Measurements from ENCODE around the gene SGSM2. TPM values are rescaled to one million over a fixed set of nuclear protein-coding genes. Genes with fewer than 3 reads are reported as not detected.

SGSM2 gene
- total RNA-seq, 4 donors from 2014 or later: 48.2 to 117 (median 90.4) TPM

DNA sequence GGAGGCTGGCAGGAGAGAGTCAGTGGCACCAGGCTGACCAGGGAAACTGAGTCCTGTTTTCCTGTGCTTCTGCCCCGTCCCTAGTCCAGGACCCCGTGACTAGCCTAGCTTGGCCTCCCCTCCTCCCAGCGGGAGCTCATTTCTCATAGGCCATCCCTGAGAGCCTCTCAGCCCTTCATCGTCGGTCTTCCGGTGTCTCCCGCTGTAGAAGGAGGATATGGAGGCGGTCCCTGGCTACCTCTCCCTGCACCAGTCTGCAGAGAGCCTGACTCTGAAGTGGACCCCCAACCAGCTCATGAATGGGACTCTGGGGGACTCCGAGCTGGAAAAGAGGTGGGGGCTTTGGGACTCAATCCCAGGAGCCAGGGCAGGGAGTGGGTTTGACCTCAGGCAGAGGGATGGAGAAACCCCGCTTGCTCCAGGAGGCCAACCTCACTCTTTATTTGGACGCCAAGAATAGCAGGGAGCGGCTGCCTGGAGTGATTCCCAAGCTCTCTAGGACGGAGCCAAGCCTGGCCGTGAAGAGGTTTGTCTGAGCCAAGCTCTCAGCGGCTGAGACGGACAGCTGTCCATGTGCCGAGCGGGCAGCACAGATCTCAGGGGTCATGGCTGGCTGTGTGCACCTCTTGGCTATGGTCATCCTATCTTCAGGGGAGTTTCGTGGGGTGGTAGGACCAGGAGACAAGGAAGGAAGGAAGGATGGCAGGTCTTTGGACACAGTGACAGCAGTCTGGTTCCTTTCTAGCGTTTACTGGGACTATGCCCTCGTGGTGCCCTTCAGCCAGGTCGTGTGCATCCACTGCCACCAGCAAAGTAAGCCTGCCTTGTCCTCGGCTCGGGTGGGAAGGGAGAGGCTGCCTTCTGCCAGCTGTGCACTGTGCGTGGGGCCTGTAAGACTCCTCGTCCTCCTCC, 26.8 kb downstream of the SGSM2 start:
- peaks cover 15% of the 10 kb centered on the region for H3K4me1 ChIP-seq
- TF ChIP-seq POLR2AphosphoS5 (IDR thresholded peaks at IDR 0.05) (no peak), EP300 (IDR thresholded peaks at IDR 0.05) (no peak), POLR2A (IDR thresholded peaks at IDR 0.05) (no peak)
- TF ChIP-seq, protein P1, sequence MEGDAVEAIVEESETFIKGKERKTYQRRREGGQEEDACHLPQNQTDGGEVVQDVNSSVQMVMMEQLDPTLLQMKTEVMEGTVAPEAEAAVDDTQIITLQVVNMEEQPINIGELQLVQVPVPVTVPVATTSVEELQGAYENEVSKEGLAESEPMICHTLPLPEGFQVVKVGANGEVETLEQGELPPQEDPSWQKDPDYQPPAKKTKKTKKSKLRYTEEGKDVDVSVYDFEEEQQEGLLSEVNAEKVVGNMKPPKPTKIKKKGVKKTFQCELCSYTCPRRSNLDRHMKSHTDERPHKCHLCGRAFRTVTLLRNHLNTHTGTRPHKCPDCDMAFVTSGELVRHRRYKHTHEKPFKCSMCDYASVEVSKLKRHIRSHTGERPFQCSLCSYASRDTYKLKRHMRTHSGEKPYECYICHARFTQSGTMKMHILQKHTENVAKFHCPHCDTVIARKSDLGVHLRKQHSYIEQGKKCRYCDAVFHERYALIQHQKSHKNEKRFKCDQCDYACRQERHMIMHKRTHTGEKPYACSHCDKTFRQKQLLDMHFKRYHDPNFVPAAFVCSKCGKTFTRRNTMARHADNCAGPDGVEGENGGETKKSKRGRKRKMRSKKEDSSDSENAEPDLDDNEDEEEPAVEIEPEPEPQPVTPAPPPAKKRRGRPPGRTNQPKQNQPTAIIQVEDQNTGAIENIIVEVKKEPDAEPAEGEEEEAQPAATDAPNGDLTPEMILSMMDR (IDR thresholded peaks at IDR 0.05): no peak
- no peaks in the 10 kb centered on the region for H3K27me3 ChIP-seq
- 49% methylated on average over 15 of the region's 26 CpGs for WGBS
- H3K36me3 ChIP-seq: peaks cover 28% of the 10 kb centered on the region
- no peaks in the 10 kb centered on the region for H3K9me3 ChIP-seq
- H3K27ac ChIP-seq: no peak overlapping the region
- no peak overlapping the region for H3K4me3 ChIP-seq
- no peak for DNase-seq (ENCODE audit: low spot score in 2 of 2)

DNA sequence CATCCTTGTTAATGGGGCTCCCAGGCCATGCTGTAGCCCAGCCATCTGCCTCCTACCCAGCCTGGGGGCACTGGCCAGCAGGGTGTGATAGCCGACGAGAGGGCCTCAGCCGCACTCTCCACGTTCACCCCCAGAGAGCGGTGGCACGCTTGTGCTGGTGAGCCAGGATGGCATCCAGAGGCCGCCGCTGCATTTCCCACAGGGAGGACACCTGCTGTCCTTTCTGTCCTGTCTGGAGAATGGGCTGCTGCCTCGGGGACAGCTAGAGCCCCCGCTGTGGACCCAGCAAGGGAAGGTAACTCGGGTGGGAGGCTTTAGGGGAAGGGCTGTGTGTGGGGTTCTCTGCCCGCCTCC, 27.4 kb downstream of the SGSM2 start:
- Histone ChIP-seq H3K27ac (no peak overlapping the region), H3K4me3 (no peak overlapping the region), H3K4me1 (peaks cover 18% of the 10 kb centered on the region), H3K9me3 (no peaks in the 10 kb centered on the region), H3K36me3 (peaks cover 28% of the 10 kb centered on the region), H3K27me3 (no peaks in the 10 kb centered on the region)
- TF ChIP-seq POLR2A (IDR thresholded peaks at IDR 0.05): no peak
- no peak for TF ChIP-seq POLR2AphosphoS5 (IDR thresholded peaks at IDR 0.05)
- TF ChIP-seq, protein P1 (IDR thresholded peaks at IDR 0.05): no peak
- TF ChIP-seq EP300 (IDR thresholded peaks at IDR 0.05): no peak
- no peak for DNase-seq (ENCODE audit: low spot score in 2 of 2)
- no CpG with 5 or more reads among the region's 12 CpGs for WGBS

DNA sequence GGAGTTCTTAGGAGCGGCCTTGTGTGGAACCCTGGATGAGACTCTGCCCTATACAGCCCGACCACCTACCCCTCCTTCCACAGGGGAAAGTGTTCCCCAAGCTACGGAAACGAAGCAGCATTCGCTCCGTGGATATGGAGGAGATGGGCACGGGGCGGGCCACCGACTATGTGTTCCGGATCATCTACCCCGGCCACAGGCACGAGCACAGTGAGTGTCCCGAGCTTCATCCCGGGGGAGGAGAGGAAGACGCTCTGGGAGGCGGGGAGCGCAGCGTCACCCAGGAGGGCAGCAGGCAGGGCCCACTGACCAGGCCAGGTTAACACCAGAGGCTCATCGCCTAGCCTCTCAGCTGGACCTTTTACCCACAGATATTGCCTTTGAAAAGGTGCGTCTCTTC, 27.8 kb downstream of the SGSM2 start:
- Histone ChIP-seq H3K27ac (no peak overlapping the region), H3K36me3 (peaks cover 28% of the 10 kb centered on the region), H3K4me1 (peaks cover 20% of the 10 kb centered on the region), H3K9me3 (no peaks in the 10 kb centered on the region), H3K27me3 (no peaks in the 10 kb centered on the region), H3K4me3 (no peak overlapping the region)
- no peak for TF ChIP-seq POLR2AphosphoS5 (IDR thresholded peaks at IDR 0.05)
- TF ChIP-seq POLR2A (IDR thresholded peaks at IDR 0.05): no peak
- TF ChIP-seq, protein P1 (IDR thresholded peaks at IDR 0.05): no peak
- no peak for TF ChIP-seq EP300 (IDR thresholded peaks at IDR 0.05)
- DNase-seq (ENCODE audit: low spot score in 2 of 2): no peak
- whole genome bisulfite sequencing: 96% methylated on average over 16 of the region's 20 CpGs

DNA sequence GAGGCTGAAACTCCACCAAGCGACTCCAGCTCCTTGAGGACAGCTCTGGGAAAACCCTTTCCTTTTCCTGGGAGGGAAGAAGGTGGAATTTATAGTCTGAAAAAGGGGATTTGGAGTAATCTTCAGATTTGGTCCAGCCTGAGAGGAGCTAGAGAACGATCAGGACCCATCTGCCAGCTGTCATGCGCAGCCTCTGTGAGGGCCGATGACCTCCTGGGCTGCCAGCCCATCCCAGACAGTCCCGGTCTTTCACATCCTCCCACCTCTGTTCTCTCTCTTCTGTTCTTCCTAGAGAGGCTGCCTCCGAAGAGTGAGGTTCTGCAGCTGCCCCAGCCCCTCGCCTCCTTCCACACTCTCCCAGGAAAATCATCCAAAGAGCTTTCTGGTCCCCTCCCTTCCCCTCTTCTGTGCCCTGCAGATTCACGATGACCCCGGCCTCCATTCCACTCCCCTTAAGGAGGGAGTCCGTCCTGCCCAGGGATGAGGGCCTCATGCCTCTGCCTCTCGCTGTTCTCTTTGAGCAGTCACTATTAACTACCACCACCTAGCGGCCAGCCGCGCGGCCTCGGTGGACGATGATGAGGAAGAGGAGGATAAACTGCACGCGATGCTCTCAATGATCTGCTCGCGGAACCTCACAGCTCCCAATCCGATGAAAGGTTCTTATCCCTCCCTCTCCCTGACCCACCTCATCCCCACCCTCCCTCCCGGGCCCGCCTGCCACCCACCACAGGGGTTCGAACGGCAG, 29.6 kb downstream of the SGSM2 start:
- no peak for DNase-seq (ENCODE audit: low spot score in 2 of 2)
- H3K36me3 ChIP-seq: peaks cover 38% of the 10 kb centered on the region
- 92% methylated on average over 26 of the region's 26 CpGs for WGBS
- H3K9me3 ChIP-seq: no peaks in the 10 kb centered on the region
- TF ChIP-seq POLR2A (IDR thresholded peaks at IDR 0.05): no peak
- TF ChIP-seq, protein P1 (IDR thresholded peaks at IDR 0.05): no peak
- TF ChIP-seq POLR2AphosphoS5 (IDR thresholded peaks at IDR 0.05): no peak
- no peak for TF ChIP-seq EP300 (IDR thresholded peaks at IDR 0.05)
- H3K4me3 ChIP-seq: no peak overlapping the region
- H3K27ac ChIP-seq: no peak overlapping the region
- H3K4me1 ChIP-seq: peaks cover 20% of the 10 kb centered on the region
- no peaks in the 10 kb centered on the region for H3K27me3 ChIP-seq

DNA sequence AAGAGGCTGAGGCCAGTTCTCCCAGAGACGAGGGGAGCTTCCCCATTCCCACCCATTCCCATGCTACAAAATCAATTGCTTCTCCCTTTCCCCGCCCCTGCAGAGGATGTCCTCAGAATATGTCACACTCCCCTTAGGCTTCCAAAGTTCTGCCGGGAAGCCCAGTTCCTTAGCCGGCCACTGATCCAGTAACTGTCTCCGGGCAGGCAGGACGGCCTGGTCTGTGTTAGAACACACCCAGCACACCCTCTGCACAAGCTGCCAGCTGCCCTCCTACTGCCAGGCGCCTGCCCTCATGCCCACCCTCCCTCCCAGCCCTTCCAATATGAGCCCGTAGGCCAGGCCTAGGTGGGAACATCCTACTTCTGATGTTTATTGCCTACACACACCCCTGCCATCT, 31.1 kb downstream of the SGSM2 start:
- no peak overlapping the region for H3K27ac ChIP-seq
- H3K36me3 ChIP-seq: peaks cover 50% of the 10 kb centered on the region
- peaks cover 20% of the 10 kb centered on the region for H3K4me1 ChIP-seq
- no peak for TF ChIP-seq POLR2A (IDR thresholded peaks at IDR 0.05)
- no peak for TF ChIP-seq EP300 (IDR thresholded peaks at IDR 0.05)
- TF ChIP-seq, protein P1 (IDR thresholded peaks at IDR 0.05): no peak
- no peak for TF ChIP-seq POLR2AphosphoS5 (IDR thresholded peaks at IDR 0.05)
- WGBS: 77% methylated on average over 8 of the region's 8 CpGs
- no peak overlapping the region for H3K4me3 ChIP-seq
- H3K27me3 ChIP-seq: no peaks in the 10 kb centered on the region
- no peaks in the 10 kb centered on the region for H3K9me3 ChIP-seq
- DNase-seq (ENCODE audit: low spot score in 2 of 2): no peak

All from suprapubic skin (tissue), 4 donors.